Erythroblast (primary cell): Measurements from ENCODE around the gene PRKD1.

Experiments used
- GATA1 ChIP-seq: IDR thresholded peaks from 2 replicates; pipeline ENCODE4 v1.6.1; 2011; ENCODE audit warnings: low read depth, mild to moderate bottlenecking, control low read depth, low read length, moderate library complexity
- POLR2A ChIP-seq: IDR thresholded peaks from 2 replicates; pipeline ENCODE4 v1.6.1; 2011; ENCODE audit warnings: mild to moderate bottlenecking, low read length

DNA sequence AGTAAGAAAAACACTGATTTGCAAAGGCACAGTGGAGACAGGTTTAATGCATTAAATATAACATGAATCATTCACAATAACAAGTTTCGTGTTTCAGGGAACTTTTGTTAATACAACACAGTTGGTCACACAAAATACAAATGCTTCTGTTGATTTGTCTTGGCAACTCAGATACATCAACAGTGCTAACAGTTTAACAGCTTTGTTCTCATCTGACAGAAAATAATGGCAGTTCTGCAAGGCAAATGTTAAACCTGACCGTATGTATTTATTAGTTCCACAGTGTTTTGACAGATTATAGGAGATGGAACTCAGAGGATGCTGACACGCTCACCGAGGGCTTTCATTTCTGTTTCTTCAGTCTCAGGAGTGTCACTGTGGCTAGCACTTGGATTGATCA is 350.7 kb downstream of the PRKD1 start:
- TF ChIP-seq POLR2A (no peak), GATA1 (no peak)
